Activated naive CD4-positive, alpha-beta T cell treated with anti-CD3 and anti-CD28 coated beads for 36 hours (primary cell): ENCODE measurements around the gene SPCS2. TPM values are rescaled to one million over a fixed set of nuclear protein-coding genes. Genes with fewer than 3 reads are reported as not detected.
A peak's percentile ranks its signal among the peaks of the same experiment; 100 is the strongest.
"Not testable (repeated sequence)": the region's sequence is repeated elsewhere in the genome, so short reads cannot be mapped to it uniquely, and the experiment has no call there.

Experiments
- CTCF ChIA-PET: fragments of 350-600 bp; sonication (Branson Sonifier 250); formaldehyde crosslinking; loops from one replicate; lab custom pipeline; 2021; ENCODE audit warnings: antibody characterized with exemption; lab: Charles Lee
- DNase-seq: peaks from one replicate; pipeline ENCODE4 v3.0.0-alpha.2; 2020
- H3K27ac Mint-ChIP-seq: one replicate; pipeline ENCODE4 v1.8.0; 2021; ENCODE audit warnings: mild to moderate bottlenecking, mixed read lengths
- H3K27me3 Mint-ChIP-seq: one replicate; pipeline ENCODE4 v1.8.0; 2021; ENCODE audit warnings: low read depth, mixed read lengths
- H3K36me3 Mint-ChIP-seq: one replicate; pipeline ENCODE4 v1.8.0; 2021; ENCODE audit warnings: low read depth, mixed read lengths
- H3K4me1 Mint-ChIP-seq: one replicate; pipeline ENCODE4 v1.8.0; 2021; ENCODE audit warnings: low read depth, mixed read lengths
- H3K4me3 Mint-ChIP-seq: one replicate; pipeline ENCODE4 v1.8.0; 2021; ENCODE audit warnings: mild to moderate bottlenecking, moderate library complexity, mixed read lengths
- H3K9me3 Mint-ChIP-seq: one replicate; pipeline ENCODE4 v1.8.0; 2021; ENCODE audit warnings: mixed read lengths
- intact Hi-C: fragments of 100-400 bp; cut with micrococcal nuclease; formaldehyde crosslinking; loops from one replicate; pipeline ENCODE4 v1.15.1; 2023
- total RNA-seq, 2 experiments: library from RNA; stranded (reverse); gene quantifications; one replicate each; pipeline ENCODE4 v1.2.3, GENCODE V29; 2021

SPCS2 gene
- total RNA-seq, 2 experiments from 2014 or later: 77.6 to 83.3 TPM

GRCh38 chr11:74984070-74984469 lies 35.0 kb downstream of the SPCS2 start:
- Mint-ChIP-seq H3K9me3 (no peaks in the 10 kb centered on the region), H3K36me3 (peaks cover 8% of the 10 kb centered on the region), H3K27me3 (no peaks in the 10 kb centered on the region), H3K4me1 (no peaks in the 10 kb centered on the region), H3K4me3 (no peak overlapping the region), H3K27ac (no peak overlapping the region)
- intact Hi-C loops: no loop called here
- DNase-seq: no peak
- CTCF ChIA-PET: no interaction called here

- CTCF ChIA-PET: no interaction called here
- intact Hi-C loops: no loop called here
- Mint-ChIP-seq H3K27ac (no peak overlapping the region), H3K27me3 (no peaks in the 10 kb centered on the region), H3K9me3 (no peaks in the 10 kb centered on the region), H3K4me1 (peaks cover 5% of the 10 kb centered on the region), H3K4me3 (no peak overlapping the region), H3K36me3 (peaks cover 6% of the 10 kb centered on the region)
- no peak for DNase-seq
These were observed 35.7 kb downstream of the SPCS2 start for GRCh38 chr11:74984730-74985129.

- peak within 1 kb of the TSS; percentile 79 for H3K27ac Mint-ChIP-seq
- intact Hi-C loops: loop anchor here (1.0 to 2.0 kb wide), 3 partner anchors 34 to 60 kb away; partner anchors contain the start of genes SPCS2 and XRRA1
- no peaks in the 10 kb centered on the region for H3K9me3 Mint-ChIP-seq
- CTCF ChIA-PET: interaction anchor here (0.7 to 1.6 kb wide), 4 partner anchors 44 to 217 kb away, joined by 3 to 5 read pairs (median 3); no protein-coding TSS in a partner anchor
- no peaks in the 10 kb centered on the region for H3K36me3 Mint-ChIP-seq
- DNase-seq: peak; percentile 90
- no peaks in the 10 kb centered on the region for H3K27me3 Mint-ChIP-seq
- H3K4me1 Mint-ChIP-seq: peaks cover 26% of the 10 kb centered on the region
- H3K4me3 Mint-ChIP-seq: peak within 1 kb of the TSS; percentile 95
These were observed 39.6 kb downstream of the SPCS2 start, which contains the start of gene NEU3 for GRCh38 chr11:74988541-74989259. NEU3 (plus strand) TSS chr11:74988933; CDS start chr11:74989061, 128 bp downstream.

- H3K27ac Mint-ChIP-seq: peak overlapping the region; percentile 79
- DNase-seq: no peak
These were observed 40.2 kb downstream of the SPCS2 start for GRCh38 chr11:74989260-74989638.

GRCh38 chr11:74990150-74990549 lies 41.1 kb downstream of the SPCS2 start:
- peaks cover 27% of the 10 kb centered on the region for H3K4me1 Mint-ChIP-seq
- H3K27me3 Mint-ChIP-seq, H3K36me3 Mint-ChIP-seq, DNase-seq, intact Hi-C loops, H3K27ac Mint-ChIP-seq, H3K9me3 Mint-ChIP-seq: not testable (repeated sequence)
- CTCF ChIA-PET: interaction anchor here (0.6 to 1.6 kb wide), 2 partner anchors 9 to 151 kb away, joined by 3 to 4 read pairs; no protein-coding TSS in a partner anchor
- H3K4me3 Mint-ChIP-seq: peak overlapping the region; percentile 95

More at GRCh38 chr11:74989260-74989638, 40.2 kb downstream of the SPCS2 start:
- Mint-ChIP-seq H3K9me3 (no peaks in the 10 kb centered on the region), H3K36me3 (no peaks in the 10 kb centered on the region), H3K4me3 (peak overlapping the region; percentile 95), H3K4me1 (peaks cover 27% of the 10 kb centered on the region), H3K27me3 (no peaks in the 10 kb centered on the region)
- CTCF ChIA-PET: interaction anchor here (0.7 to 1.6 kb wide), 4 partner anchors 27 to 152 kb away, joined by 3 to 5 read pairs (median 3); no protein-coding TSS in a partner anchor
- intact Hi-C loops: loop anchor here (2.0 kb wide), 2 partner anchors 34 to 60 kb away; no protein-coding TSS in a partner anchor

- Mint-ChIP-seq H3K4me1 (peaks cover 27% of the 10 kb centered on the region), H3K27ac (no peak overlapping the region), H3K9me3 (no peaks in the 10 kb centered on the region), H3K27me3 (no peaks in the 10 kb centered on the region), H3K4me3 (no peak overlapping the region), H3K36me3 (peaks cover 9% of the 10 kb centered on the region)
- CTCF ChIA-PET: no interaction called here
- no peak for DNase-seq
- intact Hi-C loops: no loop called here
These were observed 41.9 kb downstream of the SPCS2 start for GRCh38 chr11:74990941-74991340.

GRCh38 chr11:74992852-74993251 lies 43.8 kb downstream of the SPCS2 start:
- intact Hi-C loops: no loop called here
- Mint-ChIP-seq H3K36me3 (peaks cover 15% of the 10 kb centered on the region), H3K9me3 (no peaks in the 10 kb centered on the region), H3K4me1 (peaks cover 27% of the 10 kb centered on the region), H3K4me3 (no peak overlapping the region), H3K27ac (no peak overlapping the region), H3K27me3 (no peaks in the 10 kb centered on the region)
- CTCF ChIA-PET: no interaction called here
- no peak for DNase-seq

GRCh38 chr11:75000975-75001354 lies 51.9 kb downstream of the SPCS2 start:
- no peaks in the 10 kb centered on the region for H3K9me3 Mint-ChIP-seq
- CTCF ChIA-PET: interaction anchor here (1.9 kb wide), 1 partner anchor 22 kb away, joined by 7 read pairs; no protein-coding TSS in a partner anchor
- DNase-seq: no peak
- no peaks in the 10 kb centered on the region for H3K27me3 Mint-ChIP-seq
- H3K4me1 Mint-ChIP-seq: peaks cover 4% of the 10 kb centered on the region
- H3K4me3 Mint-ChIP-seq: no peak overlapping the region
- intact Hi-C loops: no loop called here
- H3K36me3 Mint-ChIP-seq: peaks cover 22% of the 10 kb centered on the region
- no peak overlapping the region for H3K27ac Mint-ChIP-seq

- intact Hi-C loops: no loop called here
These were observed 52.6 kb downstream of the SPCS2 start for GRCh38 chr11:75001686-75002085.

GRCh38 chr11:75002516-75002915 lies 53.5 kb downstream of the SPCS2 start:
- Mint-ChIP-seq H3K4me3 (no peak overlapping the region), H3K27ac (no peak overlapping the region), H3K4me1 (peaks cover 4% of the 10 kb centered on the region), H3K27me3 (no peaks in the 10 kb centered on the region), H3K36me3 (peaks cover 29% of the 10 kb centered on the region), H3K9me3 (no peaks in the 10 kb centered on the region)
- no peak for DNase-seq
- CTCF ChIA-PET: interaction anchor here (1.3 to 1.9 kb wide), 3 partner anchors 20 to 246 kb away, joined by 3 to 7 read pairs (median 3); no protein-coding TSS in a partner anchor
- intact Hi-C loops: no loop called here

More at GRCh38 chr11:75001686-75002085, 52.6 kb downstream of the SPCS2 start:
- peaks cover 4% of the 10 kb centered on the region for H3K4me1 Mint-ChIP-seq
- H3K36me3 Mint-ChIP-seq: peaks cover 22% of the 10 kb centered on the region
- CTCF ChIA-PET: interaction anchor here (0.7 to 1.9 kb wide), 4 partner anchors 21 to 299 kb away, joined by 3 to 7 read pairs (median 3); no protein-coding TSS in a partner anchor
- H3K9me3 Mint-ChIP-seq: no peaks in the 10 kb centered on the region
- no peaks in the 10 kb centered on the region for H3K27me3 Mint-ChIP-seq
- DNase-seq: no peak
- no peak overlapping the region for H3K27ac Mint-ChIP-seq
- no peak overlapping the region for H3K4me3 Mint-ChIP-seq

GRCh38 chr11:75004215-75004614 lies 55.1 kb downstream of the SPCS2 start:
- Mint-ChIP-seq H3K4me3 (no peak overlapping the region), H3K4me1 (peaks cover 4% of the 10 kb centered on the region), H3K27me3 (no peaks in the 10 kb centered on the region), H3K9me3 (no peaks in the 10 kb centered on the region), H3K27ac (no peak overlapping the region), H3K36me3 (peaks cover 32% of the 10 kb centered on the region)
- intact Hi-C loops: no loop called here
- no peak for DNase-seq
- CTCF ChIA-PET: interaction anchor here (0.6 to 1.5 kb wide), 2 partner anchors 139 to 244 kb away, joined by 3 to 4 read pairs; no protein-coding TSS in a partner anchor

- intact Hi-C loops: no loop called here
- DNase-seq: no peak
- H3K4me3 Mint-ChIP-seq: no peak overlapping the region
- no peaks in the 10 kb centered on the region for H3K27me3 Mint-ChIP-seq
- peaks cover 24% of the 10 kb centered on the region for H3K36me3 Mint-ChIP-seq
- CTCF ChIA-PET: interaction anchor here (0.7 to 1.6 kb wide), 2 partner anchors 61 to 129 kb away, joined by 3 to 6 read pairs; no protein-coding TSS in a partner anchor
- H3K4me1 Mint-ChIP-seq: no peaks in the 10 kb centered on the region
- no peak overlapping the region for H3K27ac Mint-ChIP-seq
- no peaks in the 10 kb centered on the region for H3K9me3 Mint-ChIP-seq
These were observed 62.3 kb downstream of the SPCS2 start for GRCh38 chr11:75011357-75011756.
